Stimulated activated CD8-positive, alpha-beta memory T cell treated with anti-CD3 and anti-CD28 coated beads, Interleukin-12 subunit alpha, Interleukin-12 subunit beta, amount 100 ng/mL, for 24 hours (primary cell): ENCODE results near the gene GYPE.
"Not testable (repeated sequence)": the region's sequence is repeated elsewhere in the genome, so short reads cannot be mapped to it uniquely, and the experiment has no call there.

Experiments used
- DNase-seq: peaks from one replicate; pipeline ENCODE4 v3.0.0-alpha.2; 2020; ENCODE audit errors: extremely low read depth

GYPE gene

GRCh38 chr4:143869925-143870324, 35.4 kb downstream of the GYPE start:
- DNase-seq, result not testable (repeated sequence)

- not testable (repeated sequence) for DNase-seq
Observed at GRCh38 chr4:143862716-143863115, 42.6 kb downstream of the GYPE start.

GRCh38 chr4:143858456-143858855, 46.9 kb downstream of the GYPE start:
- no peak for DNase-seq

GRCh38 chr4:143857391-143858336, 47.7 kb downstream of the GYPE start:
- DNase-seq, result not testable (repeated sequence)

GRCh38 chr4:143856017-143856557, 49.3 kb downstream of the GYPE start:
- DNase-seq, result not testable (repeated sequence)

GRCh38 chr4:143854645-143855044, 50.7 kb downstream of the GYPE start:
- DNase-seq, result not testable (repeated sequence)

- DNase-seq, result not testable (repeated sequence)
Observed at GRCh38 chr4:143849296-143849695, 56.1 kb downstream of the GYPE start.

GRCh38 chr4:143843506-143843832, 61.9 kb downstream of the GYPE start:
- not testable (repeated sequence) for DNase-seq

GRCh38 chr4:143842624-143843505, 62.5 kb downstream of the GYPE start:
- DNase-seq, result not testable (repeated sequence)

GRCh38 chr4:143839413-143839812, 65.9 kb downstream of the GYPE start:
- DNase-seq, result not testable (repeated sequence)

- not testable (repeated sequence) for DNase-seq
Observed at GRCh38 chr4:143834196-143834595, 71.2 kb downstream of the GYPE start.

GRCh38 chr4:143833676-143834075, 71.7 kb downstream of the GYPE start:
- not testable (repeated sequence) for DNase-seq

- DNase-seq, result not testable (repeated sequence)
Observed at GRCh38 chr4:143830576-143830975, 74.8 kb downstream of the GYPE start.

GRCh38 chr4:143829239-143829620, 76.1 kb downstream of the GYPE start:
- DNase-seq, result not testable (repeated sequence)
